A673 (cell line): ENCODE measurements around the gene CSNK1D. TPM values are rescaled to one million over a fixed set of nuclear protein-coding genes. Genes with fewer than 3 reads are reported as not detected.
A peak's percentile ranks its signal among the peaks of the same experiment; 100 is the strongest.

Source experiments
- BruUV-seq: library from RNA; stranded (reverse); fragments of 400-500 nt; replicated peaks from 2 replicates; lab custom pipeline; 2021; lab: Mats Ljungman, UMichigan
- CTCF ChIA-PET: fragments of 300-600 bp; sonication (Branson Sonifier 250); formaldehyde crosslinking; loops from one replicate; lab custom pipeline; 2022; ENCODE audit warnings: antibody characterized with exemption; lab: Charles Lee
- POLR2A ChIA-PET: fragments of 300-600 bp; sonication (Branson Sonifier 250); formaldehyde crosslinking; loops from one replicate; lab custom pipeline; 2022; ENCODE audit warnings: antibody characterized with exemption; ENCODE audit not compliant: low non-redundant PET; lab: Charles Lee
- DNase-seq: peaks from one replicate; pipeline ENCODE4 v3.0.0-alpha.2; 2015; ENCODE audit warnings: low spot score
- H3K27ac ChIP-seq: fragments of 200-600 bp; sonication (generic); 2 replicates; pipeline ENCODE4 v1.5.1; 2016; ENCODE audit warnings: mixed run types, low read depth, mild to moderate bottlenecking, mixed read lengths, antibody characterized with exemption, low read length; ENCODE audit not compliant: poor library complexity, severe bottlenecking
- H3K27me3 ChIP-seq: fragments of 200-600 bp; sonication (generic); replicated peaks from 2 replicates; pipeline ENCODE4 v1.6.1; 2017; ENCODE audit warnings: mixed run types, low read depth, mild to moderate bottlenecking, mixed read lengths, antibody characterized with exemption, low read length; ENCODE audit not compliant: insufficient read depth, poor library complexity
- H3K36me3 ChIP-seq: fragments of 200-600 bp; sonication (generic); 2 replicates; pipeline ENCODE4 v1.6.1; 2016; ENCODE audit warnings: mixed run types, mild to moderate bottlenecking, mixed read lengths, antibody characterized with exemption, low read length; ENCODE audit not compliant: insufficient read depth, poor library complexity, severe bottlenecking
- H3K4me1 ChIP-seq: fragments of 200-600 bp; sonication (generic); 2 replicates; pipeline ENCODE4 v1.6.1; 2017; ENCODE audit warnings: mixed run types, mild to moderate bottlenecking, mixed read lengths, antibody characterized with exemption, low read length; ENCODE audit not compliant: insufficient read depth, poor library complexity, severe bottlenecking
- H3K4me3 ChIP-seq: fragments of 200-600 bp; sonication (generic); 2 replicates; pipeline ENCODE4 v1.5.1; 2016; ENCODE audit warnings: low read depth, mixed run types, mild to moderate bottlenecking, mixed read lengths, low read length; ENCODE audit not compliant: poor library complexity, severe bottlenecking
- H3K9me3 ChIP-seq: fragments of 200-600 bp; sonication (generic); 2 replicates; pipeline ENCODE4 v1.6.1; 2016; ENCODE audit warnings: mixed run types, low read depth, mild to moderate bottlenecking, mixed read lengths, antibody characterized with exemption, low read length; ENCODE audit not compliant: poor library complexity, severe bottlenecking
- EZH2 ChIP-seq: fragments of 200-600 bp; sonication (generic); IDR thresholded peaks from 2 replicates; pipeline ENCODE4 v1.6.1; 2017; ENCODE audit warnings: borderline replicate concordance, low read depth, mild to moderate bottlenecking, mixed read lengths, antibody characterized with exemption, low read length; ENCODE audit not compliant: poor library complexity, severe bottlenecking
- intact Hi-C: fragments of 100-400 bp; cut with micrococcal nuclease; formaldehyde crosslinking; loops from one replicate; pipeline ENCODE4 v1.10.0; 2022; ENCODE audit not compliant: unreplicated experiment
- total RNA-seq: library from RNA; stranded (reverse); gene quantifications from 2 replicates; pipeline ENCODE4 v1.2.3, GENCODE V29; 2021
- TF ChIP-seq, protein P1 (sequence below): fragments of 300-800, 200-600 bp; sonication (generic); conservative IDR thresholded peaks from 2 replicates; pipeline ENCODE4 v1.5.1; 2017; ENCODE audit warnings: low read depth, mild to moderate bottlenecking, antibody characterized with exemption, low read length, moderate library complexity, mixed read lengths

The CSNK1D gene
- total RNA-seq, 1 experiment from 2014 or later: 150 TPM

DNA sequence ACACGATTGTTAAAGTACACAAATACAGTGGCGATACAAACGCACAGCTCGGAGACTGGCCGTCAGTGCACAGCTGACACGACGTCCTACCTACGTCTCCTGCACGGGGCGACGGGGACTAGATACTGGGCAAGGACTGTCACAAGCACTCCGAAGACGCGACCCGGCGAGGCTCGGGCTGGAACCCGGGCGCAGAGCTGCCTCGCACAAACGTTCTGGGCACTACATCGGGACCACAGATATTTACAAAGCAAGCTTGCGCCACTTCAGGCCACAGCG lies 30.9 kb downstream of the CSNK1D start:
- Histone ChIP-seq H3K27me3 (no peaks in the 10 kb centered on the region), H3K27ac (peak overlapping the region; percentile 56), H3K9me3 (no peaks in the 10 kb centered on the region), H3K4me1 (peaks cover 64% of the 10 kb centered on the region), H3K36me3 (peaks cover 54% of the 10 kb centered on the region), H3K4me3 (no peak overlapping the region)
- TF ChIP-seq EZH2: no peak
- BruUV-seq: no TSS peak
- ChIA-PET POLR2A (interaction anchor here (0.6 to 0.7 kb wide), 3 partner anchors 56 to 1232 kb away, joined by 3 to 4 read pairs (median 3); no protein-coding TSS in a partner anchor), CTCF (interaction anchor here (1.0 kb wide), 1 partner anchor 172 kb away, joined by 3 read pairs; no protein-coding TSS in a partner anchor)
- intact Hi-C loops: loop anchor here (10.0 kb wide), 1 partner anchor 172 kb away; the partner anchor contains the start of genes HEXD and OGFOD3
- DNase-seq: no peak

DNA sequence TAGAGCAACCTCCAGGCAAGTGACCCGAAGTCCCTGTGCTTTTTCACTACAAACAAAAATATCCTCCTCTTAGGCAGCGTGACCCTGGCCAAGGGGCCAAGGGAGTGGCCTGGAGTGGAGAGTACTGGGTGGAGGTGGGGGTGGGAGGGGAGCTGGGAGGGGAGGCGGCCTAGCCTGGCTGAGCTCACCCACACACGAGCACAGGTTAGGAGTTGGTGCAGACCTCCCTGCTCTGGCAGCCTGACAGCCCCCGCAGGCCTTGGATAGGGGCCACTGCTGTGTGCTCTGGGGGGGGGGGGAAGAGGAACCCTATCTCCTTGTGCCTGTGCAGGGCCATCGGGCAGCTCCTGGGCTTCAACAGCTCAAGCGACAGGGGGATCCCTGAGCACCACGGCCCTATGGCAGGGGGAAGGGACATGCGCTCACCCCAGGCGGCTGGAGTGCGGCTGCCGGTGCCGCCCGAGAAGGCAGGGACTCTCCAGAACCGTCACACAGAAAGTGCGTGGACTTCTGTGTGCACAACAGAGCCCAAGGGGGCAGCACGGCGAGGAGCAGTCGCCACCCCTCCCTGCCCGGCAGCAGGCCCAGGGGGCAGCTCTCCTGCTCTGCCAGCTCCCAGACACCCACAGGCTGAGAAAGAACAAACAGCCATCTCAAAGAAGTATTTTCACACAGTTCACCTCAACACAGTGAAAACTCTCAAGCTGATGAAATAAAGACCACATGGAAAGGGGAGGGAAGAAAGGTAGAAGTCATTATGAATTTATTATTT lies 31.4 kb downstream of the CSNK1D start:
- Histone ChIP-seq H3K4me3 (no peak overlapping the region), H3K36me3 (peaks cover 49% of the 10 kb centered on the region), H3K27ac (peak overlapping the region; percentile 56), H3K27me3 (no peaks in the 10 kb centered on the region), H3K4me1 (peaks cover 63% of the 10 kb centered on the region), H3K9me3 (no peaks in the 10 kb centered on the region)
- DNase-seq: no peak
- intact Hi-C loops: loop anchor here (10.0 kb wide), 1 partner anchor 173 kb away; the partner anchor contains the start of genes HEXD and OGFOD3
- TF ChIP-seq, protein P1, sequence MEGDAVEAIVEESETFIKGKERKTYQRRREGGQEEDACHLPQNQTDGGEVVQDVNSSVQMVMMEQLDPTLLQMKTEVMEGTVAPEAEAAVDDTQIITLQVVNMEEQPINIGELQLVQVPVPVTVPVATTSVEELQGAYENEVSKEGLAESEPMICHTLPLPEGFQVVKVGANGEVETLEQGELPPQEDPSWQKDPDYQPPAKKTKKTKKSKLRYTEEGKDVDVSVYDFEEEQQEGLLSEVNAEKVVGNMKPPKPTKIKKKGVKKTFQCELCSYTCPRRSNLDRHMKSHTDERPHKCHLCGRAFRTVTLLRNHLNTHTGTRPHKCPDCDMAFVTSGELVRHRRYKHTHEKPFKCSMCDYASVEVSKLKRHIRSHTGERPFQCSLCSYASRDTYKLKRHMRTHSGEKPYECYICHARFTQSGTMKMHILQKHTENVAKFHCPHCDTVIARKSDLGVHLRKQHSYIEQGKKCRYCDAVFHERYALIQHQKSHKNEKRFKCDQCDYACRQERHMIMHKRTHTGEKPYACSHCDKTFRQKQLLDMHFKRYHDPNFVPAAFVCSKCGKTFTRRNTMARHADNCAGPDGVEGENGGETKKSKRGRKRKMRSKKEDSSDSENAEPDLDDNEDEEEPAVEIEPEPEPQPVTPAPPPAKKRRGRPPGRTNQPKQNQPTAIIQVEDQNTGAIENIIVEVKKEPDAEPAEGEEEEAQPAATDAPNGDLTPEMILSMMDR: no peak
- no peak for TF ChIP-seq EZH2
- no TSS peak for BruUV-seq
- POLR2A ChIA-PET: interaction anchor here (0.6 to 0.7 kb wide), 3 partner anchors 56 to 1232 kb away, joined by 3 to 4 read pairs (median 3); no protein-coding TSS in a partner anchor
- CTCF ChIA-PET: interaction anchor here (1.0 kb wide), 1 partner anchor 173 kb away, joined by 3 read pairs; no protein-coding TSS in a partner anchor

DNA sequence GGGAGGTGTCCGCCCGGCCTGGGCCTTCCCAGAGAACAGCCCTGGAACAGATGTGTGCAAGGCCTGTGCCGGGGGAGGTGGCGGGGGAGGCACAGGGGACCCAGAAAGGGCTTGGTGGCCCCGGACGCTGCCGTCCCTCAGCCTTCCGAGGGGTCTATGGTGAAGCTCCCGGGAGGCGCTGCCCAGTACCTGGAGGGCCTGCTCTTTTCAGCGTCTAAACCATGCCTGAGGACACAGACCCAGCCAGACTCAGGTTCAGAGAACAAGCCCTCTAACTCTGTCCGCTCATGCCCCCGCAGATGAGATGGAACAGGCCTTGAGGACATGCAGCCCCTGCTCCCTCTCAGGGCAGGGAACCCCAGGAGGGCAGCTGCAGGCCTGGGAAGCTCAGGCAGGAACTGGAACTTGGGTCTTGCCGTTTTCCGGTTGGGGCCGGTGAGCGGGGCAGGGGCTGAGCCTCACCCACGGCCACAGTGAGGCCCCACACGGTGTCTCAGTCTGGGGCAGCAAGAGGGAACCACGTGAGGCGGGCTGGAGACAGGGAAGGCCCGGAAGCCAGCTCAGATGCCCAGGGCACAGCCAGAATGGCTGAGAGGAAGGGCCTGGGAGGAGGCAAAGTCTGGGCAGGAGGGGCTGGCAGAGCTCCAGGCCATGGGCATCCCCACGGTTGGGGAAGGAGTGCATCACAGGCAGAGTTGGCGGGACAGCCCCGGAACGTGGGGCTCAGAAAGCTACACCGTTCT lies 32.1 kb downstream of the CSNK1D start:
- Histone ChIP-seq H3K36me3 (peaks cover 42% of the 10 kb centered on the region), H3K27ac (peak overlapping the region; percentile 56), H3K4me1 (peaks cover 63% of the 10 kb centered on the region), H3K9me3 (no peaks in the 10 kb centered on the region), H3K27me3 (no peaks in the 10 kb centered on the region), H3K4me3 (no peak overlapping the region)
- no TSS peak for BruUV-seq
- CTCF ChIA-PET: interaction anchor here (0.5 kb wide), 1 partner anchor 12 kb away, joined by 4 read pairs; no protein-coding TSS in a partner anchor
- intact Hi-C loops: loop anchor here (10.0 kb wide), 1 partner anchor 173 kb away; the partner anchor contains the start of genes HEXD and OGFOD3
- TF ChIP-seq, protein P1: no peak
- no peak for TF ChIP-seq EZH2
- POLR2A ChIA-PET: interaction anchor here (0.6 kb wide), 1 partner anchor 276 kb away, joined by 16 read pairs; no protein-coding TSS in a partner anchor
- no peak for DNase-seq
